GM12878 (cell line): ENCODE data around the gene DIAPH2.

ENCODE experiments used
- CTCF ChIP-seq, 3 experiments: IDR thresholded peaks in 2 of 3; conservative IDR thresholded peaks in 1 of 3; 2 replicates each; pipeline ENCODE4 v1.5.1; 2011; ENCODE audit warnings: low read depth in 3 of 3, low read length in 3 of 3, mild to moderate bottlenecking in 3 of 3, control low read depth in 2 of 3, moderate library complexity in 2 of 3, inconsistent platforms in 1 of 3, mixed read lengths in 1 of 3; ENCODE audit not compliant: control insufficient read depth in 2 of 3, insufficient read depth in 1 of 3; ENCODE audit errors: extremely low read depth in 1 of 3
- EP300 ChIP-seq, 2 experiments: fragments of 150-350 bp in 1 of 2; IDR thresholded peaks; 2 replicates each; pipeline ENCODE4 v1.6.1; 2011 to 2012; ENCODE audit warnings: low read depth in 2 of 2, low read length in 2 of 2, borderline replicate concordance in 1 of 2, improper control_type of control experiment in 1 of 2, inconsistent platforms in 1 of 2; ENCODE audit not compliant: control insufficient read depth in 1 of 2
- FOXM1 ChIP-seq: IDR thresholded peaks from 2 replicates; pipeline ENCODE4 v1.6.1; 2012; ENCODE audit warnings: low read depth, mild to moderate bottlenecking, inconsistent platforms, low read length, moderate library complexity
- HDAC2 ChIP-seq: fragments of 200-600 bp; sonication (generic); IDR thresholded peaks from 2 replicates; pipeline ENCODE4 v1.6.1; 2017
- KDM1A ChIP-seq: fragments of 200-600 bp; sonication (generic); IDR thresholded peaks from 2 replicates; pipeline ENCODE4 v1.6.1; 2016; ENCODE audit warnings: borderline replicate concordance
- NR2F1 ChIP-seq: fragments of 450-650 bp; conservative IDR thresholded peaks from 2 replicates; pipeline ENCODE4 v1.6.1; 2017; ENCODE audit warnings: mild to moderate bottlenecking
- NRF1 ChIP-seq: conservative IDR thresholded peaks from 2 replicates; pipeline ENCODE4 v1.6.1; 2011; ENCODE audit warnings: mild to moderate bottlenecking, low read depth, low read length, improper control_type of control experiment
- POLR2A ChIP-seq: IDR thresholded peaks from 2 replicates; pipeline ENCODE4 v1.6.1; 2011; ENCODE audit warnings: low read depth, mild to moderate bottlenecking, low read length
- RAD21 ChIP-seq: IDR thresholded peaks from 2 replicates; pipeline ENCODE4 v1.6.1; 2011; ENCODE audit warnings: mild to moderate bottlenecking, low read depth, low read length, moderate library complexity; ENCODE audit not compliant: insufficient read depth
- RB1 ChIP-seq: fragments of 450-650 bp; formaldehyde crosslinking; IDR thresholded peaks from 2 replicates; pipeline ENCODE4 v1.6.1; 2017; ENCODE audit warnings: mild to moderate bottlenecking, borderline replicate concordance
- TF ChIP-seq, protein P1 (sequence below): IDR thresholded peaks from 2 replicates; pipeline ENCODE4 v1.6.1; 2011; ENCODE audit warnings: low read depth, mild to moderate bottlenecking, low read length, moderate library complexity, borderline replicate concordance; ENCODE audit errors: extremely low read depth
- TF ChIP-seq, protein P2 (sequence below): fragments of 450-650 bp; formaldehyde crosslinking; IDR thresholded peaks from 2 replicates; pipeline ENCODE4 v1.4.0; 2022; ENCODE audit warnings: mild to moderate bottlenecking, moderate library complexity
- TF ChIP-seq, protein P3 (sequence below): IDR thresholded peaks from 2 replicates; pipeline ENCODE4 v1.6.1; 2012; ENCODE audit warnings: low read depth, low read length, improper control_type of control experiment

DNA sequence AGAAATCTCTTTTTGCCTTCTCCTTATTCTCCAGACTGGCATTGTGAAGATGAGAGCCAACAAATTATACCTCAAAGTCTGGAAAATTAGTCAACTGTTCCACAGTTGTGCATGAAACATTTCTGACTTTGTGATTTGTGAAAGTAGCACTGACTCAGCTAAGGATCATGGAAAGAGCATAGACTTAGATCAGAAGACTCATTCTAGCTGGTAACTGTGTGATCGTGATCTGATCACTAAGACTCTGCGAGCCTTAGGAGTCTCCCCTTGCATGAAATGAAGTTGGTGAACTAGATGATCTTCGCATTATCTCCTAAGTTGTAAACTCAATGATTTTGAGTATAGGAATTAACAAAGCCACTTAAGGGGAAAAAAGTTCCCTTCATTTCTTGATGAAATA is 867.2 kb downstream of the DIAPH2 start:
- no peak for TF ChIP-seq NRF1
- no peak for TF ChIP-seq CTCF (IDR thresholded peaks at IDR 0.05 in 2 of 3, conservative IDR thresholded peaks at IDR 0.05 in 1 of 3; ENCODE audit: control insufficient read depth in 2 of 3, extremely low read depth in 1 of 3, insufficient read depth in 1 of 3, low read depth in 3 of 3, low read length in 3 of 3)
- TF ChIP-seq EP300 (IDR thresholded peaks at IDR 0.05; ENCODE audit: borderline replicate concordance in 1 of 2, control insufficient read depth in 1 of 2, low read depth in 2 of 2, low read length in 2 of 2) = no peak
- TF ChIP-seq KDM1A = no peak
- no peak for TF ChIP-seq FOXM1
- no peak for TF ChIP-seq POLR2A
- no peak for TF ChIP-seq RAD21
- TF ChIP-seq, protein P1, sequence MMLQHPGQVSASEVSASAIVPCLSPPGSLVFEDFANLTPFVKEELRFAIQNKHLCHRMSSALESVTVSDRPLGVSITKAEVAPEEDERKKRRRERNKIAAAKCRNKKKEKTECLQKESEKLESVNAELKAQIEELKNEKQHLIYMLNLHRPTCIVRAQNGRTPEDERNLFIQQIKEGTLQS = no peak
- no peak for TF ChIP-seq RB1
- TF ChIP-seq, protein P2, sequence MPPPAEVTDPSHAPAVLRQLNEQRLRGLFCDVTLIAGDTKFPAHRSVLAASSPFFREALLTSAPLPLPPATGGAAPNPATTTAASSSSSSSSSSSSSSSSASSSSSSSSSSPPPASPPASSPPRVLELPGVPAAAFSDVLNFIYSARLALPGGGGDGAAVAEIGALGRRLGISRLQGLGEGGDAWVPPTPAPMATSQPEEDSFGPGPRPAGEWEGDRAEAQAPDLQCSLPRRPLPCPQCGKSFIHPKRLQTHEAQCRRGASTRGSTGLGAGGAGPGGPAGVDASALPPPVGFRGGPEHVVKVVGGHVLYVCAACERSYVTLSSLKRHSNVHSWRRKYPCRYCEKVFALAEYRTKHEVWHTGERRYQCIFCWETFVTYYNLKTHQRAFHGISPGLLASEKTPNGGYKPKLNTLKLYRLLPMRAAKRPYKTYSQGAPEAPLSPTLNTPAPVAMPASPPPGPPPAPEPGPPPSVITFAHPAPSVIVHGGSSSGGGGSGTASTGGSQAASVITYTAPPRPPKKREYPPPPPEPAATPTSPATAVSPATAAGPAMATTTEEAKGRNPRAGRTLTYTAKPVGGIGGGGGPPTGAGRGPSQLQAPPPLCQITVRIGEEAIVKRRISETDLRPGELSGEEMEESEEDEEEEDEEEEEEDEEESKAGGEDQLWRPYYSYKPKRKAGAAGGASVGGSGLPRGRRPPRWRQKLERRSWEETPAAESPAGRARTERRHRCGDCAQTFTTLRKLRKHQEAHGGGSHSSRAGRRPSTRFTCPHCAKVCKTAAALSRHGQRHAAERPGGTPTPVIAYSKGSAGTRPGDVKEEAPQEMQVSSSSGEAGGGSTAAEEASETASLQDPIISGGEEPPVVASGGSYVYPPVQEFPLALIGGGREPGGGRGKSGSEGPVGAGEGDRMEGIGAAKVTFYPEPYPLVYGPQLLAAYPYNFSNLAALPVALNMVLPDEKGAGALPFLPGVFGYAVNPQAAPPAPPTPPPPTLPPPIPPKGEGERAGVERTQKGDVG = no peak
- no peak for TF ChIP-seq HDAC2
- TF ChIP-seq, protein P3, sequence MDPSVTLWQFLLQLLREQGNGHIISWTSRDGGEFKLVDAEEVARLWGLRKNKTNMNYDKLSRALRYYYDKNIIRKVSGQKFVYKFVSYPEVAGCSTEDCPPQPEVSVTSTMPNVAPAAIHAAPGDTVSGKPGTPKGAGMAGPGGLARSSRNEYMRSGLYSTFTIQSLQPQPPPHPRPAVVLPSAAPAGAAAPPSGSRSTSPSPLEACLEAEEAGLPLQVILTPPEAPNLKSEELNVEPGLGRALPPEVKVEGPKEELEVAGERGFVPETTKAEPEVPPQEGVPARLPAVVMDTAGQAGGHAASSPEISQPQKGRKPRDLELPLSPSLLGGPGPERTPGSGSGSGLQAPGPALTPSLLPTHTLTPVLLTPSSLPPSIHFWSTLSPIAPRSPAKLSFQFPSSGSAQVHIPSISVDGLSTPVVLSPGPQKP = no peak
- TF ChIP-seq NR2F1 = no peak
